Fibroblast of the aortic adventitia (primary cell): ENCODE measurements around the gene MRS2. TPM values are rescaled to one million over a fixed set of nuclear protein-coding genes. Genes with fewer than 3 reads are reported as not detected.
"Not testable (repeated sequence)": the region's sequence is repeated elsewhere in the genome, so short reads cannot be mapped to it uniquely, and the experiment has no call there.

ENCODE experiments used
- DNase-seq: peaks from one replicate; pipeline ENCODE4 v3.0.0-alpha.2; 2010; ENCODE audit warnings: low read depth
- H3K4me3 ChIP-seq: 2 replicates; pipeline ENCODE4 v1.5.1; 2011; ENCODE audit warnings: low read depth, mild to moderate bottlenecking, control low read depth, low read length, moderate library complexity
- CTCF ChIP-seq: IDR thresholded peaks from 2 replicates; pipeline ENCODE4 v1.5.1; 2011; ENCODE audit warnings: mild to moderate bottlenecking, low read length, control low read depth, inconsistent platforms; ENCODE audit not compliant: insufficient read depth
- total RNA-seq: library from RNA; depleted of rRNA; stranded (reverse); fragments of >200 nt; gene quantifications from 2 replicates; pipeline ENCODE4 v1.2.3, GENCODE V29; 2012; ENCODE audit warnings: low replicate concordance

Gene MRS2
- total RNA-seq, 1 donor: 18.3 TPM

GRCh38 chr6:24382220-24382540 lies 20.6 kb upstream of the MRS2 start:
- no peak overlapping the region for H3K4me3 ChIP-seq
- no peak for TF ChIP-seq CTCF
- no peak for DNase-seq

- H3K4me3 ChIP-seq, DNase-seq: not testable (repeated sequence)
Observed at GRCh38 chr6:24382891-24383494, 19.7 kb upstream of the MRS2 start.

GRCh38 chr6:24384369-24385130 lies 18.2 kb upstream of the MRS2 start:
- not testable (repeated sequence) for H3K4me3 ChIP-seq, DNase-seq

GRCh38 chr6:24385536-24386269 lies 17.0 kb upstream of the MRS2 start:
- H3K4me3 ChIP-seq: no peak overlapping the region
- TF ChIP-seq CTCF: no peak
- no peak for DNase-seq

GRCh38 chr6:24387818-24388217 lies 14.9 kb upstream of the MRS2 start:
- TF ChIP-seq CTCF: no peak
- no peak overlapping the region for H3K4me3 ChIP-seq
- no peak for DNase-seq

- no peak for DNase-seq
- no peak for TF ChIP-seq CTCF
Observed at GRCh38 chr6:24391208-24391607, 11.5 kb upstream of the MRS2 start.

GRCh38 chr6:24391756-24392405 lies 10.9 kb upstream of the MRS2 start:
- DNase-seq: no peak
- no peak overlapping the region for H3K4me3 ChIP-seq
- TF ChIP-seq CTCF: no peak

More at GRCh38 chr6:24391208-24391607, 11.5 kb upstream of the MRS2 start:
- H3K4me3 ChIP-seq: no peak overlapping the region
